RWPE2 (cell line): ENCODE measurements around the gene PXDN.

Experiments used
- ATAC-seq: fragments of 200-7000 bp; cut with Tn5 transposase; 3 replicates; pipeline ENCODE4 v1.9.1; 2021; ENCODE audit warnings: low read depth
- DNase-seq: peaks from one replicate; pipeline ENCODE4 v3.0.0-alpha.2; 2020; ENCODE audit warnings: low spot score
- H3K27ac ChIP-seq: fragments of 450-650 bp; 2 replicates; pipeline ENCODE4 v1.5.1; 2017; ENCODE audit warnings: mild to moderate bottlenecking; ENCODE audit not compliant: poor library complexity, severe bottlenecking
- H3K27me3 ChIP-seq: fragments of 250-450 bp; sonication (Bioruptor Pico); 2 replicates; pipeline ENCODE4 v1.5.1; 2021; ENCODE audit warnings: mild to moderate bottlenecking, moderate library complexity; ENCODE audit not compliant: insufficient read depth, poor library complexity, severe bottlenecking
- H3K36me3 ChIP-seq: fragments of 250-450 bp; sonication (Bioruptor Pico); 2 replicates; pipeline ENCODE4 v1.5.1; 2020; ENCODE audit warnings: low read depth, mild to moderate bottlenecking, moderate library complexity
- H3K4me1 ChIP-seq: fragments of 250-450 bp; sonication (Bioruptor Pico); 2 replicates; pipeline ENCODE4 v1.5.1; 2021; ENCODE audit warnings: mild to moderate bottlenecking, moderate library complexity; ENCODE audit not compliant: insufficient read depth, poor library complexity, severe bottlenecking
- H3K4me3 ChIP-seq: fragments of 250-450 bp; sonication (Bioruptor Pico); 2 replicates; pipeline ENCODE4 v1.5.1; 2021; ENCODE audit warnings: mild to moderate bottlenecking, moderate library complexity; ENCODE audit not compliant: severe bottlenecking
- H3K9me3 ChIP-seq: fragments of 250-450 bp; sonication (Bioruptor Pico); 2 replicates; pipeline ENCODE4 v1.5.1; 2021; ENCODE audit warnings: mild to moderate bottlenecking, moderate library complexity; ENCODE audit not compliant: severe bottlenecking
- CTCF ChIP-seq: fragments of 450-650 bp; IDR thresholded peaks from one replicate; pipeline ENCODE4 v1.5.1; 2017; ENCODE audit warnings: mild to moderate bottlenecking, moderate library complexity; ENCODE audit not compliant: poor library complexity, severe bottlenecking

Gene PXDN

DNA sequence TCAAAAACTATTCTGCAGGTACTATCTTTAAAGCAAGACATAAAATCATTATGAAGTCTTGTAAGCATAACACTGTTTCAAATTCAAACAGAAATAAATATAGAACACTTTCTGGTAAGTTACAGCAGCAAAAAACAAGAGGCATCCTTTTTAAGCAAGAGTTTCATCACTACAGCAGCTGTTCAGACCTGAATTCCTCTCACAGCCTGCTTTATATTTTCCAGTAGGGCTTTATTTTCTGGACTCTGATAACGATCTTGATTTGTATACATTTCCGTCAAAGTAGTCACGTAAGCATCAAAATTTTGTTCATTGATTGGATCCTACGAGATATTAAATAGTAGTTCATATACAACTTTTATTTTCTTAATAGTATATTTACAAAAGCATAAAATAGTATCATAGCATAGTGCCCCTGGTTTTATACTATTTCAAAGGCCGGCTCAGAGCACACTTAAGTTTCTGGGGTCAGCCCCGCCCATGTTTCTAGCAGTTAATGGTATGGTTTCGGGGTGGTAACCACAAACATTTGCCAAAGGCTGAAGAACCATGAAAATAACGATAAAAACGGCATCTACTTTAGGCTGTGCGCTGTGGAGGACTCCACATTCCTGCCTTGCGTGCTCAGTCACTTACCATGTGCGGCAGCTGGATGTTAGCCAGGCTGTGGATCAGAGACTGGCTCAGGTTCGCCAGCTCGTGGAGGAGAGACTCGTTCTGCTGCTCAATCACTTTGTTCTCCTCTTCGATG, 47.5 kb upstream of the PXDN start:
- Histone ChIP-seq H3K27me3 (no peaks in the 10 kb centered on the region), H3K4me1 (no peaks in the 10 kb centered on the region), H3K9me3 (no peaks in the 10 kb centered on the region), H3K36me3 (no peaks in the 10 kb centered on the region), H3K27ac (no peak overlapping the region), H3K4me3 (no peak overlapping the region)
- no peak for TF ChIP-seq CTCF
- ATAC-seq (peak; percentile 64), DNase-seq (no peak)

GRCh38 chr2:1791006-1791605, 46.8 kb upstream of the PXDN start:
- Histone ChIP-seq H3K27ac (no peak overlapping the region), H3K9me3 (no peaks in the 10 kb centered on the region), H3K36me3 (no peaks in the 10 kb centered on the region), H3K4me1 (no peaks in the 10 kb centered on the region), H3K4me3 (no peak overlapping the region), H3K27me3 (no peaks in the 10 kb centered on the region)
- DNase-seq (no peak), ATAC-seq (no peak)
- no peak for TF ChIP-seq CTCF

DNA sequence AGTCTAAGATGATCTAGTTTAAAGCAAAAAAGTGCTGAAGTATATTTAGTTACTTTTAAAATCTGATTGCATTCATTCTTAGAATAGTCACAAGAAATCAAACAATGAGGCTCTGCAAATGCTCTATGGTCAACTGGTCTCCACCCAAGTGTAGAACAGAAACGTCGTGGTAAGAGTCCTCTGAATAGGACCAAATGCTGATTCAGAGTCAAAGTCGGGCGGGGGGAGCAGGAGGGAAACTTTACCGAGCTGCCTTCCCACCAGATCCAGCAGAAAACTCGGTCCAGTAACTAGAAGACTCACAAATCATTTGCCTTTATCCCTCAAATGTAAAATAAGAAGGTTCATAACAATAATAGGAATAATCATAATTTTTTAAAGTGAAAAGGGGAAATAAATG, 46.2 kb upstream of the PXDN start:
- Histone ChIP-seq H3K9me3 (no peaks in the 10 kb centered on the region), H3K4me3 (no peak overlapping the region), H3K4me1 (no peaks in the 10 kb centered on the region), H3K27ac (no peak overlapping the region), H3K36me3 (no peaks in the 10 kb centered on the region), H3K27me3 (no peaks in the 10 kb centered on the region)
- no peak for ATAC-seq
- DNase-seq = no peak
- TF ChIP-seq CTCF = no peak

- H3K9me3 ChIP-seq = no peaks in the 10 kb centered on the region
- no peak overlapping the region for H3K27ac ChIP-seq
- no peak for TF ChIP-seq CTCF
- no peak overlapping the region for H3K4me3 ChIP-seq
- DNase-seq = no peak
- H3K27me3 ChIP-seq = peaks cover 2% of the 10 kb centered on the region
- no peaks in the 10 kb centered on the region for H3K4me1 ChIP-seq
- no peaks in the 10 kb centered on the region for H3K36me3 ChIP-seq
- no peak for ATAC-seq
These were observed 45.3 kb upstream of the PXDN start for GRCh38 chr2:1789610-1790009.

DNA sequence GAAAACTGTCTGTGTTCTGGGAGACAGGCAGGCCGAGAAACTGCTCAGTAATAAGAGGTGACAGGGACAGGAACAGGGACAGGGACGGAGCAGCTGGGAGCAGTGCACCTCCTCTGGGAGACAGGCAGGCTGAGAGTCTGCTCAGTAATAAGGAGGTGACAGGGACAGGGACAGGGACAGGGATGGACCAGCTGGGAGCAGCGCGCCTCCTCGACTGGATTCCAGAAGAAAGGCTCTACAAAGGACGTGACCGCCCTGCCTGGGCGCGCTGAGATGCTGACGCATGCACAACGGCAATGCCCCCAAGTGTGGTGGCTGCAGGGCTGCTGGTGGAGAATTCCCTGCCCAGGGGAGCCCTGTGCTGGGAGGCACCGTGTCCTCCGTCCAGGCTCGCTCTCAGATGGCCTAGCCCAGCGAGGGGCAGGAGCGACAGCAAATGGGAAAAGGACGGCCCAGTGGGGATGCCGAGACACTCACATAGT, 44.2 kb upstream of the PXDN start:
- ATAC-seq (no peak), DNase-seq (no peak)
- no peaks in the 10 kb centered on the region for H3K36me3 ChIP-seq
- no peak overlapping the region for H3K27ac ChIP-seq
- no peak for TF ChIP-seq CTCF
- H3K9me3 ChIP-seq = no peaks in the 10 kb centered on the region
- H3K4me3 ChIP-seq = no peak overlapping the region
- peaks cover 12% of the 10 kb centered on the region for H3K27me3 ChIP-seq
- no peaks in the 10 kb centered on the region for H3K4me1 ChIP-seq
